Hematopoietic multipotent progenitor cell treated with erythropoietin and hydrocortisone succinate and interleukin-3 and kit ligand, for 15 days (in vitro differentiated cells): ENCODE results near the gene UBE2Q1.

ENCODE experiments used
- DNase-seq: peaks from one replicate; pipeline ENCODE4 v3.0.0-alpha.2; 2015; ENCODE audit warnings: low spot score

UBE2Q1 gene

GRCh38 chr1:154502744-154503115 lies 55.7 kb downstream of the UBE2Q1 start:
- DNase-seq, result no peak

DNA sequence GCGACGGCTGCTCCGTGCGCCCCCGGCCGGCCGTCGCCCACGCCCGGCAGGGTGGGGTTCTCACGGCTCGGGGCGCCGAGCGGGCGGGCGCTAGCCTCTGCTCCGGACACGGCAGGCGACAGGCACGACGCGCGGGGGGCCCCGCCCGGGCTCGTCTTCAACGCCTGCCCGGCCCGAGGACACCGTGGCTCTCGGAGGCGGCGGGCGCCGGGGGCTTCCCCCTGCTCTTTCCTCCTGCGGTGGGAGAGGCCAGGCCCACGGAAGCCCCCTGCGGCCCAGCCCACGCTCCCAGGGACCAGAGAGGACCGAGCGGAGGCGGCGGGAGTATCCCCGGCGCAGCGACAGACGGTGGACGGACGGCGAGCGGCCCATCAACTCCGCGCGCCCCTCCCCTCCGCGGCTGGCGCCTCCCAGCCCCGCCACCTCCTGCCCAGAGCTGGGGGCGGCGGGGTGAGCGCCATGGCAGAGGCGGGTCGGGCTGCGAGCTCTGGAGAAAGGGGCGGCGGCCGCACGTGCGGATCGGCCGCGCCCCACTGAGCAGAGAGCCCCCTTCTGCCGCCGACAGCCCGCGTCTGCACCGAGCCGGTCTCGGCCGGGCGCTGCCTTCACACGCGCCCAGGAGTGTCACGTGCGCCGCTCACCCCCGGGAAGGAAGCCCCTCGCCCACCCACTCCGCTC lies 56.3 kb downstream of the UBE2Q1 start, which contains the start of the genes SHE and TDRD10:
TSS of gene SHE (minus strand) at position 347 of the 678 bp plus-strand sequence. CDS start 386 bp downstream, outside the sequence.
TSS of gene TDRD10 (plus strand) at position 154 of the 678 bp plus-strand sequence. CDS start 4,685 bp downstream, outside the sequence.
- no peak for DNase-seq

- DNase-seq, result no peak
Observed at GRCh38 chr1:154501423-154502065, 56.9 kb downstream of the UBE2Q1 start.

DNA sequence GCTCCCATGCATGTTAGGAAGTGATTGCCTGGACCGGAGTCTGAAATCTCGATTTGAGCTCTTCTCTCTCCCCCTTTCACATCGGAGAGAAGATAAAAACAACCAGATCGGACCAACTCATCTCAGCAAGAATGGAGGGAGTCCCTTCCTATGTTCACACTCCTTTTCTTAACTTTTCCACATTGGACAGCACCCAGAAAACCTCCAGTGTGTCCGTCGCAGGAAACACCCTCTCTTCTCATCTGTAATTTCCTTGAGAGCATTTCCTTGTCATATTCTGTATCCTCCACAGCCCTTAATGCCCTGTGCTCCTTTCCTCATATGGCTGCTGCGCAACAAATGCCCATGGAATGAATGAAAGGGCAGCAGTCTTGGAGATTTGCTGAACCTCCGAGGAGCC lies 57.9 kb downstream of the UBE2Q1 start:
- no peak for DNase-seq

GRCh38 chr1:154499446-154499845 lies 59.0 kb downstream of the UBE2Q1 start:
- DNase-seq, result no peak
